Endothelial cell of coronary artery (primary cell): Measurements from ENCODE around the gene BUB1B. TPM values are rescaled to one million over a fixed set of nuclear protein-coding genes. Genes with fewer than 3 reads are reported as not detected.

Source experiments
- total RNA-seq: library from RNA; depleted of rRNA; stranded (reverse); fragments of >200 nt; gene quantifications from 2 replicates; pipeline ENCODE4 v1.2.3, GENCODE V29; 2014

The BUB1B gene
- total RNA-seq: 10.1 and 29.4 TPM in 2 replicates

DNA sequence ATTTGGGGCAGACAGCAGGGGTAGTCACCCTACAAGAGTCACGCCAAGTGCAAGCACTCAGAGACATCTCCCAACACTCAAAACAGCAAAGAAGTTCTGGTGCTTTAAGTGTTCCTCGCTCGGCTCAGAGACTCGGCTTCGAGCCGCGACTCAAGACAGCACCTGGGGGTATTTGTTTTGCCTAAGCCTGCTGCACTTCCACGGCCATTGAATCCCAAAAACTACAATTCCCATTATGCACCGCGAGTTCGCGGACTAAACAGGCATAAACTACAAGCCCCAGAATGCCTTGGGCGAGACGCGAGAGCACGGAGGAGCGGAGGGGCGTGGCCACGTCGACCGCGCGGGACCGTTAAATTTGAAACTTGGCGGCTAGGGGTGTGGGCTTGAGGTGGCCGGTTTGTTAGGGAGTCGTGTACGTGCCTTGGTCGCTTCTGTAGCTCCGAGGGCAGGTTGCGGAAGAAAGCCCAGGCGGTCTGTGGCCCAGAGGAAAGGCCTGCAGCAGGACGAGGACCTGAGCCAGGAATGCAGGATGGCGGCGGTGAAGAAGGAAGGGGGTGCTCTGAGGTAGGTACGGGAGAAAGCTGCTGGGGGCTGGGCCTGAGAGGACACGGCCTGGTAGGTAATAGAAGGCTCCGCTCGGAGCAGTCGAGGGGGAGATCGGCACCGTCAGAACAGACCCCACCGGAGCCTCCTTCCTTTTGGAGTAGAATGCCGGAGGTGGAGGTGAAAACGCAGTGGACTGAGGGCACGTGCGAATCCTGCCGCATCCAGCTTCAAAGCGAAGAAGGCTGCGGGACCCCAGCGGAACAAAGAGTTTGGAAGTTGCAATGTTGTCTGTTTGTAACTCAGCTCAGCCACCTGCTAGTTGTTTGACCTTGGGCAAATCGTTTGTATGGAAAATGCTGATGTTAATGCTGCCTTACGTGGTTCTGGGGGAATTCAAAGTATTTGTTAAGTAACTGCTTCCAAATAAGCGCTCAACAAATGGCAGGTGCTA lies at the start of gene BUB1B:
Gene BUB1B, plus strand, starts transcription at position 381 of the 1,000 bp plus-strand sequence. Its CDS starts 152 bp downstream, at position 533.

DNA sequence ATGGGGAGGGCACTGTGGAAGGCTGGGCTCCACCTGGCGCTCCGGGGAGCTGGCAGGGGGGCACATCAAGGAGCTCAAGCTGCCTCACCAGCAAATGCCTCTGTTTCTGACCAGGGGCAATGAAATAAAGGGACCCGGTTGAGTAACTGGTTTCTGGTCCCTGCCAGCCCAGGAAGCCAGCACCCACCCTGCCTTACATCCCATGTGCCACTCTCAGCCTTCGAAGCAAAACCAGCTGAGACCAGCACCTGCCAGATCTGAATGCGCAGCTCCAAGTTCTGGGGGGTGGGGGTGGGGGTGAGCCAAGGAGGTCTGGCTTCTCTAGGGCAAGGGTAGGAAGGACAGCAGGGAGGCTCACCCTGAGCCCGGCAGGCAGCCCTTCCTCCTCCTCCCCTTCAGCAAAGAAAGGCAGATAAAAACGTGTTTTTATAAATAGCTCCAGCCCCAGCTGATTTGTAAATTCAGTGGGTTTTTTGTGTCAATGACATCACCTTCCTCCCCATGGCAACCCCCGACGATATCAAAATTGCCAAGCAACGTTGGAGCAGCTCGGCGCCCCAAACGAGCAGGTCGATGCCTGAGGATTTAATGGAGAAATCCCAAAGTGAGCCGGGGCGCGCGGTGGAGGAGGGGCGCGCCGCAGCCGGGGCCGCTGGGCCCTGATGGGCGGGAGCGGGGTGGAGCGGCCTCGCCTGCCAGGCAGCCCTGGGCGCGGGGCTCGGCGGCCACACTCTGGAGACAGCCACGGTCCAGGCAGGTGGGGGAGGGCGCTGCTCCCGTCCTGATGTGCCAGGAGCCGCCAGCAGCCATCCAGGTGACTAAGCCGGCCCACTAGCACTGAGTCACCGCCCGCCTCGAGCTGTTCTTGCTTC lies 77.9 kb downstream of the BUB1B start, which contains the start of gene PAK6:
Gene PAK6, plus strand, starts transcription at position 532 of the 872 bp plus-strand sequence. CDS start 25,723 bp downstream, outside the sequence.

Other genes starting within 250 kb of the BUB1B start
- gene GPR176, start 240.8 kb upstream of the BUB1B start, total RNA-seq: 26.5 and 57.8 TPM in 2 replicates
- 36.9 and 54.8 TPM in 2 replicates for gene EIF2AK4, start 227.0 kb upstream of the BUB1B start, total RNA-seq
- 239 and 259 TPM in 2 replicates for gene SRP14, start 121.9 kb upstream of the BUB1B start, total RNA-seq
- gene BMF, start 52.2 kb upstream of the BUB1B start, total RNA-seq: 3.0 and 4.0 TPM in 2 replicates
- gene PAK6, start 78.0 kb downstream of the BUB1B start, total RNA-seq: not detected in 2 replicates
- gene ANKRD63, start 122.0 kb downstream of the BUB1B start, total RNA-seq: 0.09 TPM in 2 replicates
- 1.7 and 2.0 TPM in 2 replicates for gene PLCB2, start 146.9 kb downstream of the BUB1B start, total RNA-seq
- 18.0 and 22.7 TPM in 2 replicates for gene INAFM2, start 162.6 kb downstream of the BUB1B start, total RNA-seq
- 26.2 and 75.5 TPM in 2 replicates for gene CCDC9B, start 179.9 kb downstream of the BUB1B start, total RNA-seq
- gene PHGR1, start 190.0 kb downstream of the BUB1B start, total RNA-seq: not detected in 2 replicates
- gene DISP2, start 197.2 kb downstream of the BUB1B start, total RNA-seq: 0.18 and 0.19 TPM in 2 replicates
- gene KNSTRN, start 221.7 kb downstream of the BUB1B start, total RNA-seq: 30.4 and 47.1 TPM in 2 replicates
- 36.4 and 46.3 TPM in 2 replicates for gene IVD, start 244.7 kb downstream of the BUB1B start, total RNA-seq